PC-3 (cell line): ENCODE data around the gene USP22.

Experiments
- EZH2phosphoT487 ChIP-seq: fragments of 300-600 bp; sonication (generic); IDR thresholded peaks from 2 replicates; pipeline ENCODE4 v1.6.1; 2018; ENCODE audit warnings: mild to moderate bottlenecking, antibody characterized with exemption, low read length, borderline replicate concordance
- TF ChIP-seq, protein P1 (sequence below): fragments of 300-600 bp; sonication (generic); conservative IDR thresholded peaks from 2 replicates; pipeline ENCODE4 v1.5.1; 2017; ENCODE audit warnings: antibody characterized with exemption, low read depth, mild to moderate bottlenecking, low read length

DNA sequence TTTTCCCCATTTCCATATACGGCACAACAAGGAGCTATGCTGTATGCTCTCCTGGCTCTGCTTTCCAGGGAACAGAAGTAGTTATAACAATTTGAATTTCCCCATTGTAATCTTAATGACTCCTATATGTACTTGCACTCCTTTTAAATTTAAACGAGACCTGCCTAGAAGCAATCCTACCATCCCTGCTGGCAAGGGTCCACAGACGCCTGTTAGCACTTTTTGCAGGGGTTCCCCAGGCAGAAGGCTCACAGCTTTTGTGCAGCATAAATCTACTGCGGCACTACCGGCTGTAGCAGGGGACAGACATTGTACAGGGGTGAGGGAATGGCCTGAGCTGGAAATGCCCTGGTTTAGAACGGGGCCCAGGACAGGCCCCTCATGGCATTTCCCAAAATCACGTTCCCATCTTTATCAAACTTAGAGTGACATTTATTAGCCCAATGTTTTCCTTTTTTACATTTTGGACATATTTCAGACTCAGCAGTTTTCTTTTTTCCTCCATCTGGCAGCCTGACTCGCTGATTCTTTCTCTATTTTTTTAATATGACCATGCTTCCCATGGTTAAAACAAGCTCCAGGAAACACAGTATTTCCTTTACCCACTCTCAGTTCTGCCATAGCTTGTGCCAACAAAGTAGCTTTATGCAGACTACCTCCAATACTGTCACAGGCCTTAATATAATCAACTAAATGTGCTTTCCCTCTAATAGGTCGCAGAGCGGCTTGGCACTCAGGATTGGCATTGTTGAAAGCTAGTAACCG, 35.4 kb upstream of the USP22 start:
- TF ChIP-seq, protein P1, sequence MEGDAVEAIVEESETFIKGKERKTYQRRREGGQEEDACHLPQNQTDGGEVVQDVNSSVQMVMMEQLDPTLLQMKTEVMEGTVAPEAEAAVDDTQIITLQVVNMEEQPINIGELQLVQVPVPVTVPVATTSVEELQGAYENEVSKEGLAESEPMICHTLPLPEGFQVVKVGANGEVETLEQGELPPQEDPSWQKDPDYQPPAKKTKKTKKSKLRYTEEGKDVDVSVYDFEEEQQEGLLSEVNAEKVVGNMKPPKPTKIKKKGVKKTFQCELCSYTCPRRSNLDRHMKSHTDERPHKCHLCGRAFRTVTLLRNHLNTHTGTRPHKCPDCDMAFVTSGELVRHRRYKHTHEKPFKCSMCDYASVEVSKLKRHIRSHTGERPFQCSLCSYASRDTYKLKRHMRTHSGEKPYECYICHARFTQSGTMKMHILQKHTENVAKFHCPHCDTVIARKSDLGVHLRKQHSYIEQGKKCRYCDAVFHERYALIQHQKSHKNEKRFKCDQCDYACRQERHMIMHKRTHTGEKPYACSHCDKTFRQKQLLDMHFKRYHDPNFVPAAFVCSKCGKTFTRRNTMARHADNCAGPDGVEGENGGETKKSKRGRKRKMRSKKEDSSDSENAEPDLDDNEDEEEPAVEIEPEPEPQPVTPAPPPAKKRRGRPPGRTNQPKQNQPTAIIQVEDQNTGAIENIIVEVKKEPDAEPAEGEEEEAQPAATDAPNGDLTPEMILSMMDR = no peak
- no peak for TF ChIP-seq EZH2phosphoT487
